ENCODE data around the gene NRXN3. TPM values are rescaled to one million over a fixed set of nuclear protein-coding genes. Genes with fewer than 3 reads are reported as not detected.

Gene NRXN3
- total RNA-seq, 1 experiment from 2014 or later, result not detected

DNA sequence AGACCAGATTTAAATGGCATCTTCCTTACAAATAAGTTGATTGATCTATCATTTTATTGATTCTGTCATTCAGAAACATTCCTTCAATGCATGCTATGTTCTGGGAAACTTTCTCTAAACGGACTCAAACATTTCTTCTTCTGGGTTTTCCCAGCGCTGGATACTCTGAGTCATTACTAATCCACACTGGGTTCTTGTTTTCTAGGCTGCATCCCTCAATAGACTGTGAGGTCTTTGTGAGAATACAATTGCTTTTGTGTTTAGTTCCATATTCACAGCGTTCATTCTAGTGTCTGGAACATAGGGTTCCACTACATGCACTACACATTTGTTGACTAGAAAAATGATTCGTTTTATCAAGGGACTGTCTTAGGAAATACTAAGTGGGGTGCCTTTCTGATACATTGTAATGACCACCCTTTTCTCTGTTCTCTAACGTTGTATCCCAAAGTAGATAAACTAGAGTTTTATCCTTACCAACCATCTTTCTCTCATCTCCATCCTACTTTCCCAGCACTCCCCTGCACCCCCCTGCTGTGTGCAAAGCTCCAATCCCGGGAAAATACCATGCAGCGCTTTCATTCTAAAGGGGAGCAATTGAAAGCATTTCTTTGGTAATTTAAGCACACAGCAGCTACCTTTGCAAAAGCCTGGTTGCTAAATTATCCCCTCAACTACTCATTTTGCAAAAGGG lies 1162.5 kb downstream of the NRXN3 start (continued):
- TF ChIP-seq, protein P1, sequence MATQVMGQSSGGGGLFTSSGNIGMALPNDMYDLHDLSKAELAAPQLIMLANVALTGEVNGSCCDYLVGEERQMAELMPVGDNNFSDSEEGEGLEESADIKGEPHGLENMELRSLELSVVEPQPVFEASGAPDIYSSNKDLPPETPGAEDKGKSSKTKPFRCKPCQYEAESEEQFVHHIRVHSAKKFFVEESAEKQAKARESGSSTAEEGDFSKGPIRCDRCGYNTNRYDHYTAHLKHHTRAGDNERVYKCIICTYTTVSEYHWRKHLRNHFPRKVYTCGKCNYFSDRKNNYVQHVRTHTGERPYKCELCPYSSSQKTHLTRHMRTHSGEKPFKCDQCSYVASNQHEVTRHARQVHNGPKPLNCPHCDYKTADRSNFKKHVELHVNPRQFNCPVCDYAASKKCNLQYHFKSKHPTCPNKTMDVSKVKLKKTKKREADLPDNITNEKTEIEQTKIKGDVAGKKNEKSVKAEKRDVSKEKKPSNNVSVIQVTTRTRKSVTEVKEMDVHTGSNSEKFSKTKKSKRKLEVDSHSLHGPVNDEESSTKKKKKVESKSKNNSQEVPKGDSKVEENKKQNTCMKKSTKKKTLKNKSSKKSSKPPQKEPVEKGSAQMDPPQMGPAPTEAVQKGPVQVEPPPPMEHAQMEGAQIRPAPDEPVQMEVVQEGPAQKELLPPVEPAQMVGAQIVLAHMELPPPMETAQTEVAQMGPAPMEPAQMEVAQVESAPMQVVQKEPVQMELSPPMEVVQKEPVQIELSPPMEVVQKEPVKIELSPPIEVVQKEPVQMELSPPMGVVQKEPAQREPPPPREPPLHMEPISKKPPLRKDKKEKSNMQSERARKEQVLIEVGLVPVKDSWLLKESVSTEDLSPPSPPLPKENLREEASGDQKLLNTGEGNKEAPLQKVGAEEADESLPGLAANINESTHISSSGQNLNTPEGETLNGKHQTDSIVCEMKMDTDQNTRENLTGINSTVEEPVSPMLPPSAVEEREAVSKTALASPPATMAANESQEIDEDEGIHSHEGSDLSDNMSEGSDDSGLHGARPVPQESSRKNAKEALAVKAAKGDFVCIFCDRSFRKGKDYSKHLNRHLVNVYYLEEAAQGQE (IDR thresholded peaks at IDR 0.05; ENCODE audit: low read depth), result no peak
- TF ChIP-seq JUND (IDR thresholded peaks at IDR 0.05) (no peak), CBX3 (IDR thresholded peaks at IDR 0.05; ENCODE audit: low read depth) (no peak), POLR2AphosphoS5 (IDR thresholded peaks at IDR 0.05; ENCODE audit: low read depth, low read length) (no peak)

DNA sequence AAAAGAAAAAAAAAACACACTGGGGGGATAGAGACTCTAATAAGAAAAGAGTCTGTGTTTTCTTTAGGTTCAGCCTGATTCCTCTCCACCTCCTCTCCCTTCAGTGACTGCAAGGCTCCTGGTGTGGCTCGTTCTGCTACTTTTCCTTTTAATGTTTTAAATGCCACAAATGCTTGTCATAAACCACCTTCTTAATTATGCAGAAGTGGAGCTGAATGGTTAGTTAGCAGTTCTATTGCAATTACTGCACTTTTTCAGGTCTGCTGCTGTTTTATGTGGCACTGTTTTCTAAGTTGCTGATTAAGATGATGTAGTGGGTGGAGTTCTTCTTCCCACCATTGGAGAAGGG lies 1163.0 kb downstream of the NRXN3 start:
- intact Hi-C loops (cut with micrococcal nuclease), result no loop called here
- no peaks in the 10 kb centered on the region for H3K79me2 ChIP-seq (ENCODE audit: insufficient read depth, low read length)
- POLR2A ChIA-PET, result no interaction called here
- TF ChIP-seq FOSL1 (IDR thresholded peaks at IDR 0.05; ENCODE audit: low read depth) (no peak), EZH2phosphoT487 (IDR thresholded peaks at IDR 0.05; ENCODE audit: borderline replicate concordance) (no peak), ZNF274 (IDR thresholded peaks at IDR 0.05; ENCODE audit: low read depth, low read length) (no peak), JUND (IDR thresholded peaks at IDR 0.05) (no peak), ELF1 (IDR thresholded peaks at IDR 0.05; ENCODE audit: borderline replicate concordance, low read depth) (no peak), ZFX (IDR thresholded peaks at IDR 0.05) (no peak), CEBPB (IDR thresholded peaks at IDR 0.05; ENCODE audit: low read depth) (no peak), POLR2AphosphoS5 (IDR thresholded peaks at IDR 0.05; ENCODE audit: low read depth, low read length) (no peak), TCF7L2 (IDR thresholded peaks at IDR 0.05; ENCODE audit: borderline replicate concordance, extremely low read depth, insufficient read depth, insufficient read length) (no peak), EZH2 (IDR thresholded peaks at IDR 0.05) (no peak), RAD21 (IDR thresholded peaks at IDR 0.05; ENCODE audit: low read depth) (no peak), CBX3 (IDR thresholded peaks at IDR 0.05; ENCODE audit: low read depth) (no peak), SRF (IDR thresholded peaks at IDR 0.05; ENCODE audit: low read depth) (no peak), SIN3A (IDR thresholded peaks at IDR 0.05; ENCODE audit: low read depth) (no peak)
- TF ChIP-seq, protein P2, sequence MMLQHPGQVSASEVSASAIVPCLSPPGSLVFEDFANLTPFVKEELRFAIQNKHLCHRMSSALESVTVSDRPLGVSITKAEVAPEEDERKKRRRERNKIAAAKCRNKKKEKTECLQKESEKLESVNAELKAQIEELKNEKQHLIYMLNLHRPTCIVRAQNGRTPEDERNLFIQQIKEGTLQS (IDR thresholded peaks at IDR 0.05), result no peak
- TF ChIP-seq, protein P1 (IDR thresholded peaks at IDR 0.05; ENCODE audit: low read depth), result no peak
- CTCF ChIA-PET, result no interaction called here
- BruUV-seq (replicated peaks), result no TSS peak
- H4K20me1 ChIP-seq (ENCODE audit: insufficient read depth), result no peaks in the 10 kb centered on the region
- no peaks in the 10 kb centered on the region for H3K9me2 ChIP-seq (ENCODE audit: insufficient read depth)
- H3K9ac ChIP-seq (ENCODE audit: low read length), result no peak overlapping the region
- RAD21 ChIA-PET (ENCODE audit: low non-redundant PET in 1 of 2, low total read pairs in 2 of 2, uncharacterized antibody in 2 of 2, unreplicated experiment in 2 of 2), result no interaction called here
- H2AFZ ChIP-seq (ENCODE audit: low read depth, low read length, poor library complexity, severe bottlenecking), result no peak overlapping the region
- no peak overlapping the region for H3K4me2 ChIP-seq (ENCODE audit: low read length)
- DNase-seq (ENCODE audit: low read depth, low spot score), result no peak
- H3K36me3 ChIP-seq (ENCODE audit: control insufficient read depth in 1 of 2, insufficient read depth in 2 of 2, low read length in 2 of 2), result no peaks in the 10 kb centered on the region
- no peak for ATAC-seq
- no peaks in the 10 kb centered on the region for H3K4me1 ChIP-seq (ENCODE audit: control insufficient read depth in 1 of 2, insufficient read depth in 2 of 2, low read length in 2 of 2)
- no peak overlapping the region for H3K4me3 ChIP-seq (replicated peaks in 1 of 2; ENCODE audit: low read depth in 1 of 2, low read length in 2 of 2)
- no peak overlapping the region for H3K27ac ChIP-seq (ENCODE audit: low read depth, low read length)
- peaks cover 13 to 30% of the 10 kb centered on the region in 2 experiments; a peak in 2 of 4 replicates for H3K9me3 ChIP-seq (ENCODE audit: control insufficient read depth in 1 of 2, insufficient read depth in 1 of 2, low read depth in 1 of 2, low read length in 2 of 2)
- H3K27me3 ChIP-seq (ENCODE audit: insufficient read depth, low read length), result no peaks in the 10 kb centered on the region

Data from HCT116 (cell line).